Coronary artery (tissue), 2 donors: ENCODE data around the gene KLF15.
A peak's percentile ranks its signal among the peaks of the same experiment; 100 is the strongest.

Source experiments
- DNase-seq: peaks from one replicate; pipeline ENCODE4 v3.0.0-alpha.2; 2017; ENCODE audit warnings: low spot score
- H3K27ac ChIP-seq, 2 donors: fragments of 200-600 bp; sonication (generic); one replicate each; pipeline ENCODE4 v1.5.1; 2016 to 2019
- H3K4me3 ChIP-seq: fragments of 200-600 bp; sonication (generic); 2 replicates; pipeline ENCODE4 v1.5.1; 2016; ENCODE audit warnings: mild to moderate bottlenecking, moderate library complexity
- TF ChIP-seq, protein P1 (sequence below): fragments of 200-600 bp; sonication (generic); IDR thresholded peaks from one replicate; pipeline ENCODE4 v1.5.1; 2019; ENCODE audit warnings: antibody characterized with exemption

The KLF15 gene

DNA sequence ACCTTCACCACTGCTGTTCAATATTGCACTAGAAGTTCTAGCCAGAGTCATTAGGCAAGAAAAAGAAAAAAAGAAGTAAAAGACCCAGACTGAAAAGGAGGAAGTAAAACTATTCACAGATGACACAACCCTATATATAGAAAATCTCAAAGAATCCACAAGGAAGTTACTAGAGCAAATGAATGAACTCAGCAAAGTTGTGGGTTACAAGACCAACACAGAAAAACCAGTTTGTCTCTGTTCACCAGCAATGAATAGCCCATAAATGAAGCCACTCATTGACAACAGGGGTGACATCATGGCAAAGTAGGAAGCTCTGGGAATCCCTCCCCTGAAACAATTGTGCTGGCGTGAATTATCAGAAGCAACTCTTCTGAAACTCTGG is 42.1 kb upstream of the KLF15 start:
- Histone ChIP-seq H3K27ac (no peak overlapping the region), H3K4me3 (no peak overlapping the region)
- DNase-seq: no peak
- TF ChIP-seq, protein P1, sequence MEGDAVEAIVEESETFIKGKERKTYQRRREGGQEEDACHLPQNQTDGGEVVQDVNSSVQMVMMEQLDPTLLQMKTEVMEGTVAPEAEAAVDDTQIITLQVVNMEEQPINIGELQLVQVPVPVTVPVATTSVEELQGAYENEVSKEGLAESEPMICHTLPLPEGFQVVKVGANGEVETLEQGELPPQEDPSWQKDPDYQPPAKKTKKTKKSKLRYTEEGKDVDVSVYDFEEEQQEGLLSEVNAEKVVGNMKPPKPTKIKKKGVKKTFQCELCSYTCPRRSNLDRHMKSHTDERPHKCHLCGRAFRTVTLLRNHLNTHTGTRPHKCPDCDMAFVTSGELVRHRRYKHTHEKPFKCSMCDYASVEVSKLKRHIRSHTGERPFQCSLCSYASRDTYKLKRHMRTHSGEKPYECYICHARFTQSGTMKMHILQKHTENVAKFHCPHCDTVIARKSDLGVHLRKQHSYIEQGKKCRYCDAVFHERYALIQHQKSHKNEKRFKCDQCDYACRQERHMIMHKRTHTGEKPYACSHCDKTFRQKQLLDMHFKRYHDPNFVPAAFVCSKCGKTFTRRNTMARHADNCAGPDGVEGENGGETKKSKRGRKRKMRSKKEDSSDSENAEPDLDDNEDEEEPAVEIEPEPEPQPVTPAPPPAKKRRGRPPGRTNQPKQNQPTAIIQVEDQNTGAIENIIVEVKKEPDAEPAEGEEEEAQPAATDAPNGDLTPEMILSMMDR: no peak

DNA sequence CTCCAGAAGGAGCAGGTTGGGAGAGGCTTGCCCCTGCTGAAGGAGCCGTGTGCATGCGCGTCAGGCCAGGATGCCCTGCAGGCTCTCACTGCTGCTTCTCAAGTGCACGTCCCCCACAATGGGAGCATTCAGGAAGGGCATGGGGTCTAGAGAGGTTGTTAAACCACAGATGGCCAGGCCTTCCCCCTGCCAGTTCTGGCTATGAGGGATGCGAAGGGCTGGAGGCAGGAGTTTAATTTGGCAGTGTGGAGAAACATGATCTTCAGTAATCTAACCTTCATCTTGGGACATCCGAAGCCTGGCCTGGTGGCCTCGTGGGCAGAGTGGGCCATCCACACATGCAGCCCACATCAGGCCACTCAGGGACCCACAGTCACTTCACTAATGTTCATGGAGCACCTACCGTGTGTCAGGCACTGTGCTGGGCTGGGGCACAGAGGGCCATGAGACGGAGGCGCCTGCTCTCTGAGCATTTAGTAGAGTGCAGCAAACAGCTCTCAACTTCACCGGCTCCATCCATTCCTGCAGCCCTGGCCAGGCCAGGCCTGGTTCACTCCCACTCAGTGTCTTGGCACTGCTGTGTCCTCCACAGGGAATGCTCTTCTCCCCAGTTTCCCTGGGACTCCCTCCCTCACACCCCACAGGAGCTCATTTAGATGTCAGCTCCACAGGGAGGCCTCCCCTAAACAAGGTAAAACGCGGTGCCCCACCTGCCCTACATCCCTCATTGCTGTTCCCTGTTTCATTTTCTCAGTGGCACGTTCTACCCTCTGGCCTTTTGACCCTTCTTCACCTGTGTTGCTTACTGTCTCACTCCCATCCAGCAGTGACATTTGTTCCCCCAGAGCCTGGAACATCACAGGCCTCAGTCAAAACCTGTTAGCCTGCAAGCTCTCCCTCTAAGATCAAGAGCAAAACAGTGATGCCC is 41.5 kb upstream of the KLF15 start:
- DNase-seq: no peak
- TF ChIP-seq, protein P1: no peak
- Histone ChIP-seq H3K4me3 (no peak overlapping the region), H3K27ac (no peak overlapping the region)

DNA sequence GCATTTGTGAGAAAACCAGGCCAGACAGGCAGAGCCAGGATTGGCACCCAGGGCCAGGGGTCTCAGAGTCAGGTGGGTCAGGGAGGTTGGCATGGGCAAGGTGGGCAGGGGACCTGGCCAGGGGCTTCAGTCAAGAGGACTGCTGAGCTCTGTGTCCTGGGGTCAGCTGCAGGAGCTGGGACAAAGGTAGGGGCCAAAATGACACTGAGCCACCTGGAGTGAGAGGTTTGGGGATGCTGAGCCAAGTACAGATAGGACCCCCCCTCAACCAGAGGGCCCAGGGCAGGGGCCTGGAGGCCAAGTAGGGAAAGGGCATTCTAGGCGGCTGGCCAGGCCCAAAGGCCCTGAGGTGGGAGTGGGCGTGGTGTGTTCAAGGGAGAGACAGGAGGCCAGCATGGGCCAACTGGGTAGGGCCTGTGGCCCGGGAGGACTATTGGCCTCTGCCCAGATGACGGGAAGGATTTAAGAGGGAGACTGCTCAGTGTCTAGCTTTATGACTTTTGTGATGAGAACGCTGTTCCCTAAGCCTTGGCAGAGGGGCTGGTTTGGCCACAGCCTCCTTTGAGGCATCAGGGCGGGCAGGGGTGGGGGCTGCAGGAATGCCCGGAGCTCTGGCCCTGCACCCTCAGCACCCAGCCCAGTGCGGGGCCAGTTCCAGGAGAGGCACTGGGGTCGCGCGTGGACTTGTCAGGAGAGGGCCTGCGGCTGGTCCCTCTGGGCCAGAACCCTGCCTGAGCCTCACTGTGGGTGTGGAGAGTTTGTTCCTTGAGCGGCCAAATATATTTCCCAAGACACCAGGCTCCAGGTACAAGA is 40.6 kb upstream of the KLF15 start:
- Histone ChIP-seq H3K4me3 (no peak overlapping the region), H3K27ac (no peak overlapping the region)
- TF ChIP-seq, protein P1: no peak
- DNase-seq: no peak

DNA sequence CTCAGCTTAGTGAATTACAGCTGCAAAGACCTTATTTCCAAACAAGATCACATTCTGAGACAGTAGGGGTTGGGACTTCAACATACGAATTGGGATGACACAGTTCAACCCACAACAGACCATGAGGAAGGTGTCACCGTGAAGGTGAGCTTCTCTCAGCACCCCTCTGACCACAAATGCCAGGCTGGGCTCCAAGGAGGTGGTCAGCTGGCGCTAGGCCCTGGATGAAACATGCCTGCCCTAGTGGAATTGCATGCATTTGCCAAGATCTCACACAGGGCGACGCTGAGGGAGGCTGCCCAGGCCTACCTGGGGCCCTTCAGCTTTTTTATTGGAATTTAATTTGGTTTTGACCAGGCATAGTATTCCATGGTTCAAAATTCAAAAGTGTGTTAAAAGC is 39.3 kb upstream of the KLF15 start:
- Histone ChIP-seq H3K4me3 (no peak overlapping the region), H3K27ac (no peak overlapping the region)
- no peak for DNase-seq
- TF ChIP-seq, protein P1: no peak

DNA sequence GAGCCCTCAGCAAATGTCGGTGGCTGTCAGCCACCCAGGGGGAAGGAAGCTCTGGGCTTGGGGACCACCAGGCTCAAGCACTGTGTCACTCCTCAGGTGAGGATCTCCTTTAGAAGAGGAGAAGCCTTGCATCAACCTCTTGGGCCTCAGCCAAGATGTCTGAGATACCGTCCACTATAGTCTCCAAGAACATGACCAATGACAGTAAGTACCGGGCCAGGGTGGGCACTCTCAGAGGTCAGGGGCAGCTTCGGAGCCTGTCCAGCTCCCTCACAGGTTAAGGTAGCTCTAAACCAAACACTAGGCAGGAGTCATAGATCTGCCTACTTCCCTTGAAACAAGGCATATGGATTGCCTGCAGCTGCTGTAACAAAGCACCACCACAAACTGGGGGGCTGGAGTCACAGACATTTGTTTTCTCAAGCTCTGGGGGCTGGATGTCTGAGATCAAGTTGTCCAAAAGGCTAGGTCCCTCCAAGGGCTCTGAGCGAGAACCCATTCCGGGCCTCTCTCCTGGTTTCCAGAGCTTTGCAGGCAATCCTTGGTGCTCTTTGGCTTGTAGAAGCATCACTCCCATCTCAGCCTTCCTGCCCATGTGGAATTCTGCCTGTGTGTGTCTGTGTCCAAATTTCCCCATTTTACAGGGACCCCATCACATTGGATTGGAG is 38.8 kb upstream of the KLF15 start:
- no peak for DNase-seq
- no peak overlapping the region for H3K4me3 ChIP-seq
- TF ChIP-seq, protein P1: no peak
- H3K27ac ChIP-seq: no peak overlapping the region

DNA sequence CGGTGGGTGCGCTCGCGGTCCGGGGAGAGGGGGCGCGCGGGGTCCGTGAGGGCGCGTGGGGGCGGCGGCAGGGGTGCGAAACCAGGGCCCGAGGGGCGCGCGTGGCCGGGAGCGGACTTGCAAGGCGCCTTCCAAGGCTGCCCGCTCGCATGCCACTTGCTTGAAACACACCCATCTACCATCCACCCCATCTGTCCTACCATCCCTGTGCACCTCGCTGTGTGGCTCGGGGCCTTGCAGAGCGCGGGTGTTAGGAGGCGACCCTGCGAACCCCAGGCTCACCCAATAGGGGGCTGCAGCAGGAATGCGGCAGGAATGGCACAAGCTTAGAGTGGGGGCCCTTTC is 37.7 kb upstream of the KLF15 start:
- TF ChIP-seq, protein P1: no peak

More for the DNA sequence above, 37.7 kb upstream of the KLF15 start:
- Histone ChIP-seq H3K27ac (no peak overlapping the region), H3K4me3 (peak overlapping the region; percentile 68)
- no peak for DNase-seq
